NCI-H146 treated with DMSO at 0.1 percent for 48 hours (cell line): ENCODE measurements around the gene RAD9A.

Source experiments
- DNase-seq: peaks from one replicate; lab custom pipeline; 2025; ENCODE audit not compliant: unreplicated experiment; lab: John Stamatoyannopoulos, UW

The RAD9A gene

DNA sequence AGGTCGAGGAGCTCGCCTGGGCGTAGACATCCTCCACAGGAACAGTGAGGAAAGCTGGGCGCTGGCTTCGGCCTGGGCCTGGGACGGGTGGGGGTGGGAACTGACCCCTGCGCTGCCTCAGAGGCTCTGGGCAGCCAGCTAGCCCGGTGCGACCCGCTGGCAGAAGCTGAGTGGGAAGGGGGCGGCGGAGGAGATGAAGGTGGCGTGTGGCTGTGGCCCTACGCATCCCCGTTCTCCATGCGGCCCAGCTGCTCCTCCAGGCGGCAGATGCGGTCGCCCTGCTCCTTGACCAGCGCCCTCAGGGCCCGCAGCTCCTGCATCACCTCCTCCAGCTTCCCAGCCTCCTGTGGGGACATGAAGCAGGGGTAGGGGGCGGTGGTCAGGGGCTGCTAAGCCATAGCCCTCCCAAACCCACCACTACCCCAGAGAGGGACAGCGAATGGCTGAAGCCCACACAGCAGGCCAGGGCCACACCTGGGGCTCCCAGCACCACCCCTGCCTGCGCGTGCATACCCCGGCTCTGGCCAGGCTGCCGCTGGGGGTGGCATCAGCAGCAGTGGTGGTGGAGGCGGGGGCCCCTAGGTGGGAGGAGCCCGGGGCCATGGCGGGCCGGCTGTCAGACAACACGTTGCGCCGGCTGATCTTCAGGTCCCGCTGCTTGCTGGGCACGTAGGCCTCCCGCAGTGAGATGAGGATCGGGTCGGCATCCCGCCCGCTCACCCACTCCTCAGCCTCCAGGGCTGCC lies 46.5 kb downstream of the RAD9A start:
- no peak for DNase-seq

DNA sequence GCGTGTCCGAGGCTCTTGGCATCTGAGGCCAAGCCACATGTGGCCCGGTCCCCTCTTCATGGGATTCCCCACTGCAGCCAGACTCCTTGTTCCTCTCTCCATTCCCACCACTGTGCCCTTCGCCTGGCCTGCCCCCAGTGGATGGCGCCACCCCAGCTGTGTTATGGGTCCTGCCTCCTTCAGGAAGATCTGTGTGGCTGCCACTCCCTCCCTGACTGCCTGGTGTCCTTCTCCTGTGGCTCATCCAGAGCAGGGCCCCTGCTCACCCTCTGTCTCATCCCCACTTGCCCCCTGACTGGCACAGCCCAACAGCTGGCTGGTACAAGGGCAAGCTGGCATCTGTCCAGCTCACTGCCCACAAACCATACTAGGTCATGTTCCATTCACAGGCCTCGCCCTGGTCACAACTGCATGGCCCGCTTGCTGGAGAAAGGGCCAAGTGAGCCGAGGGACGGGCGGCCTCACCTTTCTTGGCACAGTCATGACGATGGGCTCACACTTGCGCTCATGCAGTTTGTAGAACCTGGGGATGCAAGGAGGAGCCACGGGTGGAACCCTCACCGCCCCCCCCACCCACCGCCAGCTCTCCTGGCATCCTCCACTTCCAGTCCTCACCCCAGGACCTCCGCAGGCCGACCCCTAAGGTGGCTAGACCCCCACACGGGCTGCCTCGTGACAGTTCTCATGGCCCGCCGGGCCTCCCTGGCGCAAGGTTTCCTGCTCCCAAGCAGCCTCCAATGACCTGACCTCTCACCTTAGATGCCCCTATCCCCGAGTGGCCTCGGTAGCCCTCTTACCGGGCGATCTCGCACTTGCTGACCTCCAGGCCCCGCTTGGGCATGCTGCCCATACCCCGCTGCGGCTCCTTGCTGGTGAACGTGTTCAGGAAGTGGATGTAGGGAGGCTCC lies 47.8 kb downstream of the RAD9A start:
- DNase-seq: no peak

DNA sequence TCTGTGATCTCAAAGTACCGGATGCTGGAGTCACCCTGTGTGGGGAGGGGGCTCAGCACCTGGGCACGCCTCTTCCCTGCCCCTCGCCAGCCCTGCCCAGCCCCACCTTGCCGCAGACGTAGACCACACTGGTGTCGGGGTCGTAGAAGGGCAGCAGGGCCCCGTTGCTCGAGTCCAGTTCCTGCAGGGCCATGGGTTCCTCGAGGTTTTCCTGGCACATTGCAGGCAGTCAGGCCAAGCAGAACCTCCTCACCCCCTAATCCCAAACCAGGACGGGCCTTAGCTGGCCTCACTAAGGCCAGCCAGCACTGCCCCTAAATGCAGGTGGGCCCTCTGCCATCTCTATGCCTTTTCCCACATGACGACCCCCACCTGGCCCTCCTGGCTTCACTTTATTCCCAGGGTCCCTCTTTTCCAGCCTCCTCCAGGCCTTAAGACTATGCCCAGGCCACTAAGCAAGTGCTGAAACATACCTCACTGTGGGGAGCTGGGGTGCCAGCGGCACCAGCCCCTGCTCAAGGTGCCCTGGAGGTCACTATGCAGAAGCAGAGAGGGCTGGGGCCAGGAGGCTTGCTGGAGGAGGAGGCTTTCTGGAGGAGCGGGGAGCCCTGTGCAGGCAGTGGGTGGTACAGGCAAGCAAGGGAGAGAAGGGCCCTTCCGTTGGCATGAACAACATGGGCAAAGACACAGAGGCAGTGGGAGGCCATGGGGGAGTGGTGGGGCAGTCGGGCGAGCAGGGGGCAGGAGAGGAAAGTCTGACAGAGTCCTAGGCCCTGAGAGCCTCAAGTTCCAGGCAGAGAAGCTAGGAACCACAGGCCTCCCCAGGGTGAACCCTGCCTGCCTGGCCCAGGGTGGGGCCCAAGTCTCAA lies 48.7 kb downstream of the RAD9A start:
- no peak for DNase-seq

DNA sequence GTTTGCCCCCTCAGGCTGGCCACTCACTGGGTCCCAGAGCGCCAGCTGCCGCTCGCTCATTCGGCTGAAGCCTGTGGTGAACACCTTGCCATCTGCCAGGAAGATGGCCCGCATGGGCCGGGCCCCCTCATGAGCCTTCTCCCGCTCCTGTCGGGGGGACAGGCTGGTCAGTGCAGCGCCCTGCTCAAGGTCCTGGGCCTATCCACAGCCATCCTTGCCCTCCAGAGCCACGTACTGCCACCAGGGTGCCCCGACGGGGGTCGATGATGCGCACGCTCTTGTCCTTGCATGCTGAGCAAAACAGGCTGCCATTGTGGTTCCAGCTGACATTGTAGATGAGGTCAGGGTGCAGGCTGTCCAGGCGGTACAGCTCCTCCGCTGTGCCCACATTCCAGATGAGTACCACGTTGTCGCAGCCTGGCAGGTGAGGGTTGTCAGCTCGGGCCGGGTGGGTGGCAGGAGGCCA lies 49.3 kb downstream of the RAD9A start:
- no peak for DNase-seq

DNA sequence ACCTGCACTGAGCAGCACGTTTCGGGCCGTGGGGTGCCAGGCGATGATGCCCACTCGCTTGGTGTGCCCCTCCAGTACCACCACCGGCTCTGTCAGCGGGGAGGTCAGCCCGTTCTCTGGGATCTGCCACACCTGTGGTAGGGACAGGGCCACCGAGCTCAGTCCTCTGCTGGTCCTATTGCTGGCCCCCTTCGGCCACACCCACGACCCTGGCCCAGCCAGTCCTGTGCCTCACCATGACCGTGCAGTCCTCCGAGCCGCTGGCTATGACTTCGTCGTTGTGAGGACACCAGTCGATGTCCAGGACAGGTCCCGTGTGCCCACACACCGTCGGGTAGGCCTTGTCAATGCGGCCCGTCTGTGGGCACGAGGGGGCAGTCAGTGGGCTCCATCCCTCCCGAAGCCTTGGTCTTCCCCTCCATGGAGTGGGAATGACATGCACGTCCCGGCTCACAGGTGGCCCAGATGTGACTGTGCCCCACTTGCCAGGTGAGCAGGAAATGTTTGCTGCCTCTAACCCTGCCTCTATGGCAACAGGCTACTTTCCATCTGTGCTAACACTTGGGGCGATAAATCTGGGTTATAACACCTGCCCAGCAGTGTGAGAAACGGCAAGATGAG lies 50.1 kb downstream of the RAD9A start:
- no peak for DNase-seq

DNA sequence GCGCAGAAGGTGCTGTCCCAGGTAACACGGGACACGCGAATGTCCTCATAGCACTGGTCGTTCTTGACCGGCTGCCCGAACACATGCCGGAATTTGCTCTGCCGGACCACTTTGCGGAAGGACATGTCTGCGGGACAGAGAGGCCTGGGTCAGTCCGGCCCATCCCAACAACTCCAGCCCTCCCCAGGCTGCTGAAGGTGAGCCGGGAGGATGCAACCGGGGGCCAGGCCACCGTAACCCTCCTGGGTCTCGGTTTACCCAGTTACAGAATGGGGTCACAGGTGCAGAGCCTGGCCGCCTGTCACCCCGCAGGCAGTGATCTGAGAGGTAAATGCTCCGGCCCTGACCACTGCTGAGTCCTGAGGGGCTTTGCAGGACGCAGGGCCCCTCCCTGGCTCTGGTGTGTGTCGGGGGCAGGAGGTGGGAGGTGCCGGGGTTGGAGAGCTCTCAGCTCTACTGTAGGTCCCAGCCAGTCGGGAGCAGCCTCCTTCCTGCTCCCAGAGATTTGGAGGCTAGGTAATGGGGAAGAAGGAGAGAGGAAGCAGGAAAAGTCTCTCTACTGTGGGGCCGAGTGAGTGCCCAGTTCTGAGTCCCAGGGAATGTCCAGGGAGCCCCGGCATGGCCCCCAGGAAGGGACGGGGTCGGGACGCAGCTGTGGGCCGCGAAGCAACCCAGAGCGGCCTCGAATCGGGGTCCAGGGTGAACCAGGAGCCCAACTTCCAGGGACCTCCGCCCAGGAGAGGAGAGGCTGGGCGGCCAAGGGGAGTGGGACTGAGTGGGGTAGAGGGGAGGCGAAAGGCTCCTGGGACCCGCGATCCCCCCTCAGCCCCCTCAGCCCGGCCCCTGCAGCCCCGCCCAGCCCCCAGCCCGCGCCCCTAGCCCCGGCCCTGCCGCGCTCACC lies 51.0 kb downstream of the RAD9A start:
- no peak for DNase-seq

DNA sequence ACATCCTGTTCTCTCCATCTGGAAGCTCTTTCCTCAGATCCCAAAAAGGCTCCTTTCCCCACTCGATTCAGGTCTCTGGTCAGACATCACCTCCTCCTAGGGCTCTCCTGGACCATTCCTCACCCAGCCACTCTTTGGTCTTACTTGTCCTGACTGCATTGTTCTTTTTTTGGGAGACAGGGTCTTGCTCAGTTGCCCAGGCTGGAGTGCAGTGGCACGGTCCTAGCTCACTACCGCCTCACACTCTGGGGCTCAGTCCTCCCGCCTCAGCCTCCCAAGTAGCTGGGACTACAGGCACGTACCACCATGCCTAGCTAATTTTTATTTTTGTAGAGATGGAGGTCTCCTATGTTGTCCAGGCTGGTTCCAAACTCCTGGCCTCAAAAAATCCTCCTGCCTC lies 53.7 kb downstream of the RAD9A start:
- DNase-seq: no peak
